A673 (cell line): ENCODE data around the gene CYYR1.

Source experiments
- EZH2 ChIP-seq: fragments of 200-600 bp; sonication (generic); IDR thresholded peaks from 2 replicates; pipeline ENCODE4 v1.6.1; 2017; ENCODE audit warnings: borderline replicate concordance, low read depth, mild to moderate bottlenecking, mixed read lengths, antibody characterized with exemption, low read length; ENCODE audit not compliant: poor library complexity, severe bottlenecking
- TF ChIP-seq, protein P1 (sequence below): fragments of 300-800, 200-600 bp; sonication (generic); conservative IDR thresholded peaks from 2 replicates; pipeline ENCODE4 v1.5.1; 2017; ENCODE audit warnings: low read depth, mild to moderate bottlenecking, antibody characterized with exemption, low read length, moderate library complexity, mixed read lengths

DNA sequence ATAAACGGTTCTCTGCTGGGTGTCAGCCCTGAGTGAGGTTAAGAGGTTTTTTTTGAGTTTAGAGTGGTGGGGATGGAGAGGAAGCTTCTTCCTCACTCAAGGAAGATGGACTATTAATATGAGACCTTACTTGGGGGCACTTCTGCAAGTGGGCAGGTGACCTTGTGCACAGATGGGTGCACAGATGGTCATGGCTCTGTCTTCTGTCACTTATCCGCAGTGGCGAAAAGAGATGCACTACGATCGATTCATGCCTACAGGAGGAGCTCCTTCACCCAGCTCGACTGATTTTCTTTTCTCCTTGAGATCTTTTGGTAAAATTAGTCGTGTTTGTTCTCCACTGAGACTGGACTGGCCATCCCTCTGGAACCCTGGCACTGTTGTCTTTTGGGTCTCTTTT lies 22.9 kb upstream of the CYYR1 start:
- TF ChIP-seq, protein P1, sequence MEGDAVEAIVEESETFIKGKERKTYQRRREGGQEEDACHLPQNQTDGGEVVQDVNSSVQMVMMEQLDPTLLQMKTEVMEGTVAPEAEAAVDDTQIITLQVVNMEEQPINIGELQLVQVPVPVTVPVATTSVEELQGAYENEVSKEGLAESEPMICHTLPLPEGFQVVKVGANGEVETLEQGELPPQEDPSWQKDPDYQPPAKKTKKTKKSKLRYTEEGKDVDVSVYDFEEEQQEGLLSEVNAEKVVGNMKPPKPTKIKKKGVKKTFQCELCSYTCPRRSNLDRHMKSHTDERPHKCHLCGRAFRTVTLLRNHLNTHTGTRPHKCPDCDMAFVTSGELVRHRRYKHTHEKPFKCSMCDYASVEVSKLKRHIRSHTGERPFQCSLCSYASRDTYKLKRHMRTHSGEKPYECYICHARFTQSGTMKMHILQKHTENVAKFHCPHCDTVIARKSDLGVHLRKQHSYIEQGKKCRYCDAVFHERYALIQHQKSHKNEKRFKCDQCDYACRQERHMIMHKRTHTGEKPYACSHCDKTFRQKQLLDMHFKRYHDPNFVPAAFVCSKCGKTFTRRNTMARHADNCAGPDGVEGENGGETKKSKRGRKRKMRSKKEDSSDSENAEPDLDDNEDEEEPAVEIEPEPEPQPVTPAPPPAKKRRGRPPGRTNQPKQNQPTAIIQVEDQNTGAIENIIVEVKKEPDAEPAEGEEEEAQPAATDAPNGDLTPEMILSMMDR, result no peak
- TF ChIP-seq EZH2, result no peak
